ENCODE measurements around the gene TNFRSF18.

GRCh38 chr1:1182491-1183220, 23.7 kb downstream of the TNFRSF18 start:
- TF ChIP-seq POLR2A (IDR thresholded peaks at IDR 0.05; ENCODE audit: low read depth, low read length) = no peak
- no peak for TF ChIP-seq SPI1 (IDR thresholded peaks at IDR 0.05; ENCODE audit: low read depth, low read length)
- no peak for TF ChIP-seq POLR2AphosphoS5 (IDR thresholded peaks at IDR 0.05; ENCODE audit: low read depth, low read length)
- no peak for TF ChIP-seq TAF1 (IDR thresholded peaks at IDR 0.05; ENCODE audit: low read depth, low read length)
- TF ChIP-seq PAX5 (IDR thresholded peaks at IDR 0.05; ENCODE audit: insufficient read depth, low read length, severe bottlenecking) = no peak

Data from GM12891 (cell line).